OCI-LY1 (cell line): ENCODE data around the gene CCDC32.

ENCODE experiments used
- H2AFZ ChIP-seq: fragments of 200-600 bp; sonication (generic), shearing (Covaris generic); 2 replicates; pipeline ENCODE4 v1.6.0; 2014; ENCODE audit warnings: antibody characterized with exemption, mild to moderate bottlenecking, low read length
- H3F3A ChIP-seq: fragments of 200-600 bp; sonication (generic), shearing (Covaris generic); 2 replicates; pipeline ENCODE4 v1.6.0; 2014; ENCODE audit warnings: mild to moderate bottlenecking, antibody characterized with exemption, low read length, moderate library complexity; ENCODE audit not compliant: insufficient read depth
- H3K27ac ChIP-seq: fragments of 200-600 bp; sonication (generic); 2 replicates; pipeline ENCODE4 v1.5.1; 2014; ENCODE audit warnings: low read length, mixed run types, mild to moderate bottlenecking, low read depth; ENCODE audit not compliant: poor library complexity, severe bottlenecking
- H3K27me3 ChIP-seq: fragments of 200-600 bp; sonication (generic); 2 replicates; pipeline ENCODE4 v1.6.0; 2014; ENCODE audit warnings: antibody characterized with exemption, mild to moderate bottlenecking, low read length, moderate library complexity; ENCODE audit not compliant: insufficient read depth
- H3K36me3 ChIP-seq: fragments of 200-600 bp; sonication (generic); 2 replicates; pipeline ENCODE4 v1.6.1; 2014; ENCODE audit warnings: mild to moderate bottlenecking, antibody characterized with exemption, low read length, moderate library complexity, mixed read lengths; ENCODE audit not compliant: insufficient read depth
- H3K4me1 ChIP-seq: fragments of 200-600 bp; sonication (generic); 2 replicates; pipeline ENCODE4 v1.5.1; 2014; ENCODE audit warnings: mild to moderate bottlenecking, low read length, moderate library complexity; ENCODE audit not compliant: insufficient read depth, severe bottlenecking
- H3K4me2 ChIP-seq: fragments of 200-600 bp; sonication (generic), shearing (Covaris generic); 2 replicates; pipeline ENCODE4 v1.6.1; 2014; ENCODE audit warnings: low read length
- H3K4me3 ChIP-seq: fragments of 200-600 bp; sonication (generic); 2 replicates; pipeline ENCODE4 v1.5.1; 2014; ENCODE audit warnings: low read length, low read depth, mild to moderate bottlenecking, mixed read lengths; ENCODE audit not compliant: poor library complexity, severe bottlenecking
- H3K79me2 ChIP-seq: fragments of 200-600 bp; shearing (Covaris generic); 2 replicates; pipeline ENCODE4 v1.6.1; 2016; ENCODE audit warnings: mixed run types, low read length, mixed read lengths; ENCODE audit not compliant: insufficient read depth
- H3K9ac ChIP-seq: fragments of 200-600 bp; sonication (generic), shearing (Covaris generic); 2 replicates; pipeline ENCODE4 v1.6.1; 2014; ENCODE audit warnings: mild to moderate bottlenecking, low read length, mixed read lengths
- H3K9me2 ChIP-seq: fragments of 200-600 bp; sonication (generic), shearing (Covaris generic); 2 replicates; pipeline ENCODE4 v1.6.1; 2014; ENCODE audit warnings: low read depth, mild to moderate bottlenecking, low read length, mixed read lengths
- H3K9me3 ChIP-seq: fragments of 200-600 bp; shearing (Covaris generic); 2 replicates; pipeline ENCODE4 v1.6.1; 2014; ENCODE audit warnings: low read length, mixed read lengths
- H4K20me1 ChIP-seq: fragments of 200-600 bp; sonication (generic), shearing (Covaris generic); 2 replicates; pipeline ENCODE4 v1.6.0; 2016; ENCODE audit warnings: mild to moderate bottlenecking, low read length; ENCODE audit not compliant: insufficient read depth
- EZH2 ChIP-seq: fragments of 200-600 bp; sonication (generic), shearing (Covaris generic); IDR thresholded peaks from 2 replicates; pipeline ENCODE4 v1.8.0; 2017; ENCODE audit warnings: borderline replicate concordance, mixed run types, mild to moderate bottlenecking, antibody characterized with exemption, low read length, moderate library complexity, mixed read lengths
- TF ChIP-seq, protein P1 (sequence below): fragments of 200-600 bp; sonication (generic), shearing (Covaris generic); IDR thresholded peaks from 2 replicates; pipeline ENCODE4 v1.5.1; 2017; ENCODE audit warnings: mild to moderate bottlenecking, antibody characterized with exemption, low read length, moderate library complexity, mixed read lengths

Gene CCDC32

DNA sequence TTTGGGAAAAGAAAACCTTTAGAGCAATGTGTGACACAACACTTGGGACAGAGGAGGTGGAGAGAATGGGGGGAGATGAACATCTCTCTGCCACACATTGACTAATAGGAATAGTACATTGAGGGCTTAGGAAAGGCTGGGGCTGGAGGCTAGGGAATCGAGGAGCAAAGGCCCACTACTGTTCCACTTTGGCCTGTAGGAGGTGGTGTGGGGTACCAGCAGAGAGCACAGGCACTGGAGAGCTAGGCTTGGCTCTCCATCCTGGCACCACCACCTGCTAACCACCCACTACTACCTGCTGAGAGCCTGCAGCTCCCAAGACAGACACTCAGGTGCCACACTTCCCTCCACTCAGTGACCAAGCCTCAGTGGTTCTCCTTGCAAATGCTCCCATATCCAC is 19.4 kb downstream of the CCDC32 start:
- Histone ChIP-seq H3K4me1 (peaks cover 15% of the 10 kb centered on the region), H3K9me2 (no peaks in the 10 kb centered on the region), H3K27ac (no peak overlapping the region), H3K9ac (no peak overlapping the region), H3F3A (no peaks in the 10 kb centered on the region), H3K27me3 (no peaks in the 10 kb centered on the region), H4K20me1 (no peaks in the 10 kb centered on the region), H3K4me2 (no peak overlapping the region), H3K9me3 (no peaks in the 10 kb centered on the region), H2AFZ (no peak overlapping the region), H3K4me3 (no peak overlapping the region), H3K36me3 (no peaks in the 10 kb centered on the region), H3K79me2 (no peaks in the 10 kb centered on the region)
- TF ChIP-seq, protein P1, sequence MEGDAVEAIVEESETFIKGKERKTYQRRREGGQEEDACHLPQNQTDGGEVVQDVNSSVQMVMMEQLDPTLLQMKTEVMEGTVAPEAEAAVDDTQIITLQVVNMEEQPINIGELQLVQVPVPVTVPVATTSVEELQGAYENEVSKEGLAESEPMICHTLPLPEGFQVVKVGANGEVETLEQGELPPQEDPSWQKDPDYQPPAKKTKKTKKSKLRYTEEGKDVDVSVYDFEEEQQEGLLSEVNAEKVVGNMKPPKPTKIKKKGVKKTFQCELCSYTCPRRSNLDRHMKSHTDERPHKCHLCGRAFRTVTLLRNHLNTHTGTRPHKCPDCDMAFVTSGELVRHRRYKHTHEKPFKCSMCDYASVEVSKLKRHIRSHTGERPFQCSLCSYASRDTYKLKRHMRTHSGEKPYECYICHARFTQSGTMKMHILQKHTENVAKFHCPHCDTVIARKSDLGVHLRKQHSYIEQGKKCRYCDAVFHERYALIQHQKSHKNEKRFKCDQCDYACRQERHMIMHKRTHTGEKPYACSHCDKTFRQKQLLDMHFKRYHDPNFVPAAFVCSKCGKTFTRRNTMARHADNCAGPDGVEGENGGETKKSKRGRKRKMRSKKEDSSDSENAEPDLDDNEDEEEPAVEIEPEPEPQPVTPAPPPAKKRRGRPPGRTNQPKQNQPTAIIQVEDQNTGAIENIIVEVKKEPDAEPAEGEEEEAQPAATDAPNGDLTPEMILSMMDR, result peak; percentile 12; the same call in 1 of the 2 replicates
- TF ChIP-seq EZH2, result no peak

DNA sequence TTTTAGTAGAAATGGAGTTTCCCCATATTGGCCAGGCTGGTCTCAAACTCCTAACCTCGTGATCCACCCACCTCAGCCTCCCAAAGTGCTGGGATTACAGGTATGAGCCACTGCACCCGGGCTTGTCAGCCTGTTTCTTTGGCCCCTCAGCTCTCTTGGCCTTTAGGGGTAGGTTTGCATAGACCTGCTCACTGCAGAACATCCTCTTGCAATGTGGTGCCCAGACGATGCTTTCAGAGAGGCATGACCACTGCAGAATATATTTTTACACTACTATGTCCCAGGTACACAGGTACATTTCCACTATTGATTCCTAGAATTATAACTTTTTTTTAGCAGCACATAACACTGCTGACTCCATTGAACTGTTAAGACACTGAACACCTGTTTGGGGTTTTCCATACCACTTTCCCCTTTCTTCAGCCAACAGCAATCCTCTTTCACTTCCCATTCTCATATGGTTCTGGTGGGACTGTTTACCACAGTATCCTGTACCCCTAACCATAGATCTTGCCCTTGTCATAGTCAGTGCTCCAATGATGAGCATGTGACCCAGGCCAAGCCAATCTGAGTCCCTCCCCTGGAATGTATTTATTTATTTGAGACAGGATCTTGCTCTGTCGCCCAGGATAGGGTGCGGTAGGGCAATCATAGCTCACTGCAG is 21.1 kb downstream of the CCDC32 start:
- H3K9ac ChIP-seq, result no peak overlapping the region
- H3F3A ChIP-seq, result no peaks in the 10 kb centered on the region
- H3K9me3 ChIP-seq, result no peaks in the 10 kb centered on the region
- no peak overlapping the region for H2AFZ ChIP-seq
- H3K36me3 ChIP-seq, result no peaks in the 10 kb centered on the region
- H3K4me3 ChIP-seq, result no peak overlapping the region
- peaks cover 11% of the 10 kb centered on the region for H3K4me1 ChIP-seq
- H4K20me1 ChIP-seq, result no peaks in the 10 kb centered on the region
- H3K27ac ChIP-seq, result no peak overlapping the region
- no peaks in the 10 kb centered on the region for H3K79me2 ChIP-seq
- H3K4me2 ChIP-seq, result no peak overlapping the region
- TF ChIP-seq, protein P1, result no peak
- no peak for TF ChIP-seq EZH2
- H3K9me2 ChIP-seq, result no peaks in the 10 kb centered on the region
- no peaks in the 10 kb centered on the region for H3K27me3 ChIP-seq

DNA sequence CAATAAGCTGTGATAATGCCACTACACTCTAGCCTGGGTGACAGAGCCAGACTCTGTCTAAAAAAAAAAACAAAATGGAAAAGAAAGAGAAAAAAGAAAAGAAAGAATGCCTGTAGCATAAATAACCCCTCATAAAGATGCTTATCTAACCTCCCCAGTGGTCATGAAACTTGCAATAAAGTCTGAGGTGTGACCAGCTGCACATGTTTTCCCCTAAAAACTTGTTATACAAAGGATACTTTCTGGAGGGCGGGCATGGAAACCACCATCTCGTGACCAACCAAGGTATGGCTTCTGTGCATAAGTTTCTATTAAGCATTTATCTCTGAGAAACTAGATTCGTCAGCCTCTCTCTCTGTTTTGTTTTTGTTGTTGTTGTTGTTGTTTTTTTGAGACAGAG is 21.8 kb downstream of the CCDC32 start:
- Histone ChIP-seq H3K9me2 (no peaks in the 10 kb centered on the region), H3K27me3 (no peaks in the 10 kb centered on the region), H3K4me1 (peaks cover 11% of the 10 kb centered on the region), H3K79me2 (no peaks in the 10 kb centered on the region), H3K4me3 (no peak overlapping the region), H4K20me1 (no peaks in the 10 kb centered on the region), H3K4me2 (no peak overlapping the region), H3F3A (no peaks in the 10 kb centered on the region), H3K9me3 (no peaks in the 10 kb centered on the region), H3K9ac (no peak overlapping the region), H2AFZ (no peak overlapping the region), H3K27ac (no peak overlapping the region), H3K36me3 (no peaks in the 10 kb centered on the region)
- TF ChIP-seq EZH2, result no peak
- TF ChIP-seq, protein P1, result no peak
